HepG2 (cell line): ENCODE results near the gene BRCA1. TPM values are rescaled to one million over a fixed set of nuclear protein-coding genes. Genes with fewer than 3 reads are reported as not detected.

Source experiments
- ASH2L ChIP-seq: fragments of 300-600, 200-600 bp; sonication (generic); IDR thresholded peaks from 2 replicates; pipeline ENCODE4 v1.7.0; 2017; ENCODE audit warnings: low read depth, mild to moderate bottlenecking, moderate library complexity, mixed read lengths, low read length; ENCODE audit not compliant: insufficient read length
- ELF1 ChIP-seq: sonication (generic); formaldehyde crosslinking; IDR thresholded peaks from 2 replicates; pipeline ENCODE4 v1.4.0; 2020; ENCODE audit warnings: missing genetic modification reagents
- FOXA3 ChIP-seq: IDR thresholded peaks from 2 replicates; pipeline ENCODE4 v1.6.1; 2016; ENCODE audit warnings: missing genetic modification reagents, missing compliant biosample characterization
- HCFC1 ChIP-seq: fragments of 150-350 bp; IDR thresholded peaks from 2 replicates; pipeline ENCODE4 v1.6.1; 2014; ENCODE audit warnings: low read depth, low read length
- KLF12 ChIP-seq: sonication (generic); formaldehyde crosslinking; IDR thresholded peaks from 2 replicates; pipeline ENCODE4 v1.4.0; 2020; ENCODE audit warnings: missing genetic modification reagents, borderline replicate concordance
- MTF1 ChIP-seq: sonication (generic); formaldehyde crosslinking; IDR thresholded peaks from 2 replicates; pipeline ENCODE4 v1.5.0; 2020; ENCODE audit warnings: missing genetic modification reagents
- NFATC3 ChIP-seq: sonication (generic); formaldehyde crosslinking; IDR thresholded peaks from 2 replicates; pipeline ENCODE4 v1.5.1; 2020; ENCODE audit warnings: mild to moderate bottlenecking, missing genetic modification reagents
- NFE2L2 ChIP-seq: fragments of 150-350 bp; IDR thresholded peaks from 2 replicates; pipeline ENCODE4 v1.6.1; 2014; ENCODE audit warnings: low read length
- PTBP1 ChIP-seq: fragments of 200-400 bp; formaldehyde crosslinking; IDR thresholded peaks from 2 replicates; pipeline ENCODE4 v1.6.1; 2018; ENCODE audit warnings: low read length, low read depth; ENCODE audit not compliant: poor library complexity, severe bottlenecking
- SALL2 ChIP-seq: sonication (generic); formaldehyde crosslinking; IDR thresholded peaks from 2 replicates; pipeline ENCODE4 v1.8.1; 2023; ENCODE audit warnings: mild to moderate bottlenecking, missing genetic modification reagents, inconsistent platforms
- SIN3B ChIP-seq: fragments of 150-350 bp; IDR thresholded peaks from 2 replicates; pipeline ENCODE4 v1.6.1; 2014; ENCODE audit warnings: low read length
- SMARCE1 ChIP-seq: fragments of 450-650 bp; IDR thresholded peaks from 2 replicates; pipeline ENCODE4 v1.6.1; 2017; ENCODE audit warnings: borderline replicate concordance
- SMYD3 ChIP-seq: sonication (generic); formaldehyde crosslinking; IDR thresholded peaks from 2 replicates; pipeline ENCODE4 v1.8.1; 2023; ENCODE audit warnings: mild to moderate bottlenecking, missing genetic modification reagents
- ZNF547 ChIP-seq: sonication (generic); formaldehyde crosslinking; IDR thresholded peaks from 2 replicates; pipeline ENCODE4 v1.5.1; 2020; ENCODE audit warnings: mild to moderate bottlenecking, missing genetic modification reagents
- ZNF747 ChIP-seq: sonication (generic); formaldehyde crosslinking; IDR thresholded peaks from 2 replicates; pipeline ENCODE4 v1.8.1; 2023; ENCODE audit warnings: missing genetic modification reagents, mild to moderate bottlenecking, borderline replicate concordance
- polyA plus RNA-seq, 8 experiments: library from polyadenylated mRNA; depleted of rRNA in 3 of 8; stranded (reverse) in 7 of 8; unstranded in 1 of 8; fragments of >200 nt; fragmentation: Illumina TruSeq in 4 of 8; extraction: Trizol in 4 of 8; gene quantifications; 2 replicates each; pipeline versions ENCODE4 v1.2.1 to v1.2.3, GENCODE V29; 2011 to 2016; ENCODE audit warnings: low read depth in 4 of 8, missing spikeins in 1 of 8, mixed read lengths in 1 of 8; ENCODE audit not compliant: insufficient read depth in 1 of 8
- total RNA-seq, 5 experiments: library from RNA; depleted of rRNA; stranded (reverse); fragments of >200 nt; fragmentation: Illumina TruSeq; extraction: Trizol; gene quantifications; 2 replicates each; pipeline ENCODE4 v1.2.3, GENCODE V29; 2016; ENCODE audit warnings: low read depth in 1 of 5
- TF ChIP-seq, protein P1 (sequence below): sonication (generic); formaldehyde crosslinking; IDR thresholded peaks from 2 replicates; pipeline ENCODE4 v1.4.0; 2020; ENCODE audit warnings: missing genetic modification reagents, borderline replicate concordance
- TF ChIP-seq, protein P2 (sequence below): sonication (generic); formaldehyde crosslinking; IDR thresholded peaks from 2 replicates; pipeline ENCODE4 v1.5.0; 2020; ENCODE audit warnings: mild to moderate bottlenecking, missing genetic modification reagents
- TF ChIP-seq, protein P3 (sequence below): sonication (generic); formaldehyde crosslinking; IDR thresholded peaks from 2 replicates; pipeline ENCODE4 v1.4.0; 2020; ENCODE audit warnings: missing genetic modification reagents
- TF ChIP-seq, protein P4 (sequence below): sonication (generic); formaldehyde crosslinking; conservative IDR thresholded peaks from 2 replicates; pipeline ENCODE4 v1.4.0; 2020; ENCODE audit warnings: missing genetic modification reagents

BRCA1 gene
- total and polyA plus RNA-seq, 2 of the 13 experiments (the other 11 are each of a cell fraction or from before 2014, with no cell fraction given), result 13.3 to 37.5 TPM

DNA sequence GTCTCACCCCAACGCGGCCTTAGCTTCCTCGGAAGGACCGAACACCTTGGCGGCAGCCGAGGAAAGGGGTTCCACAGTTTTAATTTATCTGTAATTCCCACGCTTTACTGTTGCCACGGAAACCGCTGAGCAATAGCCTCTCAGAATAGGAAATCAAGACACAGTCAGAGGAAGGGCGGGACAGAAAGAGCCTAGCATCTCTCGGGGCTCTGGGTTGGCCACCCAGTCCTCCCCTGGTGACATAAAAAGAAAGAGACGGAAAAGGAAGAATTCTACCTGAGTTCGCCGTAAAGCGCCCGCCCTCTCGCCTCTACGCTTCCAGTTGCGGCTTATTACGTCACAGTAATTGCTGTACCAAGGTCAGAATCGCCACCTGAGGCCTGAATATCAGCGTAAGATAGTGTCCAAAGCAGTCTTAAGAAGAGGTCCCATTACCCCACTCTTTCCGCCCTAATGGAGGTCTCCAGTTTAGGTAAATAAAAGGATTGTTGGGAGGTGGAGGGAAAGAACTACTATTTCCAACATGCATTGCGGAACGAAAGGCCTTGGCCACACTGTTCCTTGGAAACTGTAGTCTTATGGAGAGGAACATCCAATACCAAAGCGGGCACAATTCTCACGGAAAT lies 45.1 kb upstream of the BRCA1 start (continued):
- TF ChIP-seq, protein P1, sequence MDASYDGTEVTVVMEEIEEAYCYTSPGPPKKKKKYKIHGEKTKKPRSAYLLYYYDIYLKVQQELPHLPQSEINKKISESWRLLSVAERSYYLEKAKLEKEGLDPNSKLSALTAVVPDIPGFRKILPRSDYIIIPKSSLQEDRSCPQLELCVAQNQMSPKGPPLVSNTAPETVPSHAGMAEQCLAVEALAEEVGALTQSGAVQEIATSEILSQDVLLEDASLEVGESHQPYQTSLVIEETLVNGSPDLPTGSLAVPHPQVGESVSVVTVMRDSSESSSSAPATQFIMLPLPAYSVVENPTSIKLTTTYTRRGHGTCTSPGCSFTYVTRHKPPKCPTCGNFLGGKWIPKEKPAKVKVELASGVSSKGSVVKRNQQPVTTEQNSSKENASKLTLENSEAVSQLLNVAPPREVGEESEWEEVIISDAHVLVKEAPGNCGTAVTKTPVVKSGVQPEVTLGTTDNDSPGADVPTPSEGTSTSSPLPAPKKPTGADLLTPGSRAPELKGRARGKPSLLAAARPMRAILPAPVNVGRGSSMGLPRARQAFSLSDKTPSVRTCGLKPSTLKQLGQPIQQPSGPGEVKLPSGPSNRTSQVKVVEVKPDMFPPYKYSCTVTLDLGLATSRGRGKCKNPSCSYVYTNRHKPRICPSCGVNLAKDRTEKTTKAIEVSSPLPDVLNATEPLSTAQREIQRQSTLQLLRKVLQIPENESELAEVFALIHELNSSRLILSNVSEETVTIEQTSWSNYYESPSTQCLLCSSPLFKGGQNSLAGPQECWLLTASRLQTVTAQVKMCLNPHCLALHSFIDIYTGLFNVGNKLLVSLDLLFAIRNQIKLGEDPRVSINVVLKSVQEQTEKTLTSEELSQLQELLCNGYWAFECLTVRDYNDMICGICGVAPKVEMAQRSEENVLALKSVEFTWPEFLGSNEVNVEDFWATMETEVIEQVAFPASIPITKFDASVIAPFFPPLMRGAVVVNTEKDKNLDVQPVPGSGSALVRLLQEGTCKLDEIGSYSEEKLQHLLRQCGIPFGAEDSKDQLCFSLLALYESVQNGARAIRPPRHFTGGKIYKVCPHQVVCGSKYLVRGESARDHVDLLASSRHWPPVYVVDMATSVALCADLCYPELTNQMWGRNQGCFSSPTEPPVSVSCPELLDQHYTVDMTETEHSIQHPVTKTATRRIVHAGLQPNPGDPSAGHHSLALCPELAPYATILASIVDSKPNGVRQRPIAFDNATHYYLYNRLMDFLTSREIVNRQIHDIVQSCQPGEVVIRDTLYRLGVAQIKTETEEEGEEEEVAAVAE (CRISPR knock-in tag), result peak; percentile 99
- TF ChIP-seq ZNF547 (CRISPR knock-in tag) (peak; percentile 48; the same call in 1 of the 2 replicates), ZNF747 (CRISPR knock-in tag) (peak; percentile 9; the same call in 1 of the 2 replicates), ELF1 (CRISPR knock-in tag) (peak; percentile 90), NFE2L2 (no peak), SMYD3 (peak; percentile 88), FOXA3 (CRISPR knock-in tag) (no peak), NFATC3 (CRISPR knock-in tag) (no peak), PTBP1 (no peak), HCFC1 (peak; percentile 49), MTF1 (CRISPR knock-in tag) (no peak), ASH2L (peak; percentile 78), KLF12 (no peak), SIN3B (peak; percentile 79), SALL2 (CRISPR knock-in tag) (no peak), SMARCE1 (no peak)
- TF ChIP-seq, protein P2, sequence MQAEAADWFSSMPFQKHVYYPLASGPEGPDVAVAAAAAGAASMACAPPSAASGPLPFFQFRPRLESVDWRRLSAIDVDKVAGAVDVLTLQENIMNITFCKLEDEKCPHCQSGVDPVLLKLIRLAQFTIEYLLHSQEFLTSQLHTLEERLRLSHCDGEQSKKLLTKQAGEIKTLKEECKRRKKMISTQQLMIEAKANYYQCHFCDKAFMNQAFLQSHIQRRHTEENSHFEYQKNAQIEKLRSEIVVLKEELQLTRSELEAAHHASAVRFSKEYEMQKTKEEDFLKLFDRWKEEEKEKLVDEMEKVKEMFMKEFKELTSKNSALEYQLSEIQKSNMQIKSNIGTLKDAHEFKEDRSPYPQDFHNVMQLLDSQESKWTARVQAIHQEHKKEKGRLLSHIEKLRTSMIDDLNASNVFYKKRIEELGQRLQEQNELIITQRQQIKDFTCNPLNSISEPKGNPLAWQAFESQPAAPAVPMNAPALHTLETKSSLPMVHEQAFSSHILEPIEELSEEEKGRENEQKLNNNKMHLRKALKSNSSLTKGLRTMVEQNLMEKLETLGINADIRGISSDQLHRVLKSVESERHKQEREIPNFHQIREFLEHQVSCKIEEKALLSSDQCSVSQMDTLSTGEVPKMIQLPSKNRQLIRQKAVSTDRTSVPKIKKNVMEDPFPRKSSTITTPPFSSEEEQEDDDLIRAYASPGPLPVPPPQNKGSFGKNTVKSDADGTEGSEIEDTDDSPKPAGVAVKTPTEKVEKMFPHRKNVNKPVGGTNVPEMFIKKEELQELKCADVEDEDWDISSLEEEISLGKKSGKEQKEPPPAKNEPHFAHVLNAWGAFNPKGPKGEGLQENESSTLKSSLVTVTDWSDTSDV, result no peak
- TF ChIP-seq, protein P3, sequence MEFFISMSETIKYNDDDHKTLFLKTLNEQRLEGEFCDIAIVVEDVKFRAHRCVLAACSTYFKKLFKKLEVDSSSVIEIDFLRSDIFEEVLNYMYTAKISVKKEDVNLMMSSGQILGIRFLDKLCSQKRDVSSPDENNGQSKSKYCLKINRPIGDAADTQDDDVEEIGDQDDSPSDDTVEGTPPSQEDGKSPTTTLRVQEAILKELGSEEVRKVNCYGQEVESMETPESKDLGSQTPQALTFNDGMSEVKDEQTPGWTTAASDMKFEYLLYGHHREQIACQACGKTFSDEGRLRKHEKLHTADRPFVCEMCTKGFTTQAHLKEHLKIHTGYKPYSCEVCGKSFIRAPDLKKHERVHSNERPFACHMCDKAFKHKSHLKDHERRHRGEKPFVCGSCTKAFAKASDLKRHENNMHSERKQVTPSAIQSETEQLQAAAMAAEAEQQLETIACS (CRISPR knock-in tag), result peak; percentile 12; the same call in 1 of the 2 replicates
- TF ChIP-seq, protein P4, sequence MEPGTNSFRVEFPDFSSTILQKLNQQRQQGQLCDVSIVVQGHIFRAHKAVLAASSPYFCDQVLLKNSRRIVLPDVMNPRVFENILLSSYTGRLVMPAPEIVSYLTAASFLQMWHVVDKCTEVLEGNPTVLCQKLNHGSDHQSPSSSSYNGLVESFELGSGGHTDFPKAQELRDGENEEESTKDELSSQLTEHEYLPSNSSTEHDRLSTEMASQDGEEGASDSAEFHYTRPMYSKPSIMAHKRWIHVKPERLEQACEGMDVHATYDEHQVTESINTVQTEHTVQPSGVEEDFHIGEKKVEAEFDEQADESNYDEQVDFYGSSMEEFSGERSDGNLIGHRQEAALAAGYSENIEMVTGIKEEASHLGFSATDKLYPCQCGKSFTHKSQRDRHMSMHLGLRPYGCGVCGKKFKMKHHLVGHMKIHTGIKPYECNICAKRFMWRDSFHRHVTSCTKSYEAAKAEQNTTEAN (CRISPR knock-in tag), result no peak
